Measurements from ENCODE around the gene ARHGAP26.

DNA sequence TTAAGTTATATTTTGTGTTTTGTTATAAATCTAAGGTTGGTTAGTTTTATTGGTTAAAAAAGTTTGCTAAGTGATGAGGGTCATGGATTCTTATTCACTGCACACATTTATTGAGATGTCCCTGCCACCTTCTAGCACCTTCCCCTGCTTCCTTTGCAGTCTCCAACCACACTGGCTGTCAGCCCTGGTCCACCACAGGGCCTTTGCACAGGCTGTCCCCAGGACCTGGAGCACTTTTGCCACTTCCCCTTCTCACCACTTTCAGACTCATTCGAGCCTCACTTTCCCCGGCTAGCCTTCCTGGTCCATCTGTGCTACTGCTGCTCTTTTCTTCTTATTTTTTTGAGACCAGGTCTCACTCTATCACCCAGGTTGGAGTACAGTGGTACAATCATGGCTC is 45.3 kb downstream of the ARHGAP26 start:
- no peak for TF ChIP-seq POLR2AphosphoS5 (IDR thresholded peaks at IDR 0.05; ENCODE audit: low read depth, low read length)
- TF ChIP-seq, protein P1, sequence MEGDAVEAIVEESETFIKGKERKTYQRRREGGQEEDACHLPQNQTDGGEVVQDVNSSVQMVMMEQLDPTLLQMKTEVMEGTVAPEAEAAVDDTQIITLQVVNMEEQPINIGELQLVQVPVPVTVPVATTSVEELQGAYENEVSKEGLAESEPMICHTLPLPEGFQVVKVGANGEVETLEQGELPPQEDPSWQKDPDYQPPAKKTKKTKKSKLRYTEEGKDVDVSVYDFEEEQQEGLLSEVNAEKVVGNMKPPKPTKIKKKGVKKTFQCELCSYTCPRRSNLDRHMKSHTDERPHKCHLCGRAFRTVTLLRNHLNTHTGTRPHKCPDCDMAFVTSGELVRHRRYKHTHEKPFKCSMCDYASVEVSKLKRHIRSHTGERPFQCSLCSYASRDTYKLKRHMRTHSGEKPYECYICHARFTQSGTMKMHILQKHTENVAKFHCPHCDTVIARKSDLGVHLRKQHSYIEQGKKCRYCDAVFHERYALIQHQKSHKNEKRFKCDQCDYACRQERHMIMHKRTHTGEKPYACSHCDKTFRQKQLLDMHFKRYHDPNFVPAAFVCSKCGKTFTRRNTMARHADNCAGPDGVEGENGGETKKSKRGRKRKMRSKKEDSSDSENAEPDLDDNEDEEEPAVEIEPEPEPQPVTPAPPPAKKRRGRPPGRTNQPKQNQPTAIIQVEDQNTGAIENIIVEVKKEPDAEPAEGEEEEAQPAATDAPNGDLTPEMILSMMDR (IDR thresholded peaks at IDR 0.05 in 2 of 3, conservative IDR thresholded peaks at IDR 0.05 in 1 of 3; ENCODE audit: borderline replicate concordance in 1 of 3, insufficient read depth in 1 of 3, low read depth in 2 of 3, low read length in 2 of 3): no peak
- no peak for TF ChIP-seq POLR2A (IDR thresholded peaks at IDR 0.05; ENCODE audit: borderline replicate concordance, extremely low read depth, insufficient read depth, insufficient read length)
- TF ChIP-seq, protein P2, sequence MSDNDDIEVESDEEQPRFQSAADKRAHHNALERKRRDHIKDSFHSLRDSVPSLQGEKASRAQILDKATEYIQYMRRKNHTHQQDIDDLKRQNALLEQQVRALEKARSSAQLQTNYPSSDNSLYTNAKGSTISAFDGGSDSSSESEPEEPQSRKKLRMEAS (IDR thresholded peaks at IDR 0.05): no peak
- TF ChIP-seq EZH2phosphoT487 (IDR thresholded peaks at IDR 0.05; ENCODE audit: borderline replicate concordance): no peak
- TF ChIP-seq, protein P3, sequence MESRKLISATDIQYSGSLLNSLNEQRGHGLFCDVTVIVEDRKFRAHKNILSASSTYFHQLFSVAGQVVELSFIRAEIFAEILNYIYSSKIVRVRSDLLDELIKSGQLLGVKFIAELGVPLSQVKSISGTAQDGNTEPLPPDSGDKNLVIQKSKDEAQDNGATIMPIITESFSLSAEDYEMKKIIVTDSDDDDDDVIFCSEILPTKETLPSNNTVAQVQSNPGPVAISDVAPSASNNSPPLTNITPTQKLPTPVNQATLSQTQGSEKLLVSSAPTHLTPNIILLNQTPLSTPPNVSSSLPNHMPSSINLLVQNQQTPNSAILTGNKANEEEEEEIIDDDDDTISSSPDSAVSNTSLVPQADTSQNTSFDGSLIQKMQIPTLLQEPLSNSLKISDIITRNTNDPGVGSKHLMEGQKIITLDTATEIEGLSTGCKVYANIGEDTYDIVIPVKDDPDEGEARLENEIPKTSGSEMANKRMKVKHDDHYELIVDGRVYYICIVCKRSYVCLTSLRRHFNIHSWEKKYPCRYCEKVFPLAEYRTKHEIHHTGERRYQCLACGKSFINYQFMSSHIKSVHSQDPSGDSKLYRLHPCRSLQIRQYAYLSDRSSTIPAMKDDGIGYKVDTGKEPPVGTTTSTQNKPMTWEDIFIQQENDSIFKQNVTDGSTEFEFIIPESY (IDR thresholded peaks at IDR 0.05; ENCODE audit: extremely low read depth, insufficient replicate concordance, low read length): no peak
- no peak for TF ChIP-seq EZH2 (IDR thresholded peaks at IDR 0.05)
